Measurements from ENCODE around the gene ENTHD1.

GRCh38 chr22:39773503-39773902, 120.1 kb downstream of the ENTHD1 start:
- TF ChIP-seq CTCF (IDR thresholded peaks at IDR 0.05; ENCODE audit: low read depth, low read length, poor library complexity, severe bottlenecking): no peak
- TF ChIP-seq EZH2phosphoT487 (IDR thresholded peaks at IDR 0.05; ENCODE audit: borderline replicate concordance, low read length): no peak

Measured in DOHH2 (cell line).